Ramos (cell line): Measurements from ENCODE around the gene ALKBH3.

ENCODE experiments used
- in situ Hi-C: fragments of 300-500 bp; cut with MboI; formaldehyde crosslinking; loops from one replicate; pipeline ENCODE4 v1.14.3; 2022; ENCODE audit warnings: low sequenced_read_pairs; ENCODE audit not compliant: unreplicated experiment

ALKBH3 gene

DNA sequence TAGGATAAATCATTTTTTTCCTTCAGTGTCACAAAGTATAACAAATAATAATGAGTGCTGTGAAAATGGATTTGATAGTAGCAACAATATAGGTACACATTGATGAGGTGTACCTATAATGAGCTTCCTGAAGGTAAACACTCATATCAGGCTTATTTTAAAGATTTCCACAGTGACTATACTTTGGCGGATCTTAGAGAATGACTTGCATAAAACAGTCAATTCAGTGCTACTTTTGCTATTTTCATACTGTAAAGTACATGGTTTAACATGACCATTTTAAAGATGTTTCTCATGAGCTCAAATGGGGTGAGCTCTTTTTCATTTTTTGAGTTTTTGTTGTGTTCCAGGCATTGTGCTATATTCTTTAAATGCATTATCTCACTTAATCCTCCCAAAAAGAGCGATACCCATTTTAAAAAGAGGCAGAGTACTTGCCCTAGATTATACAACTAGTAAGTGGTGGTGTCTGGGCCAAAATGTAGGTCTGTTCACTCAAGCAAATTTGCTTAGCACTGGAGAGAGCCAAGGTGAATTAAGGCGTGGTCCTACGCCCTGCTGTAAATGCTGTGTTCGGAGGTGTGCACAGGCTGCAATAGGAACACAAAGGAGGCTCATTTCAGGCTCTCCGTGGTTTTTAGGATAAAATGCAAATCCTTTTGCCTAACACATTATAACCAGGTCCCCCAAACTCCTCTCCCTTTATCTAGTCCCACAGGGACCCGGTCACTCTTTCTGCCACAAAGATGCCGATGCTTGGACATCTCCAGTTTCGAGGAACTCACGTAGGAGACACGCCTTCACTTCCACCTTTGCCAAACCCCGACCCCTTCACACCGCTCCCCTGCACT lies 617 bp upstream of the ALKBH3 start:
- in situ Hi-C loops: no loop called here

DNA sequence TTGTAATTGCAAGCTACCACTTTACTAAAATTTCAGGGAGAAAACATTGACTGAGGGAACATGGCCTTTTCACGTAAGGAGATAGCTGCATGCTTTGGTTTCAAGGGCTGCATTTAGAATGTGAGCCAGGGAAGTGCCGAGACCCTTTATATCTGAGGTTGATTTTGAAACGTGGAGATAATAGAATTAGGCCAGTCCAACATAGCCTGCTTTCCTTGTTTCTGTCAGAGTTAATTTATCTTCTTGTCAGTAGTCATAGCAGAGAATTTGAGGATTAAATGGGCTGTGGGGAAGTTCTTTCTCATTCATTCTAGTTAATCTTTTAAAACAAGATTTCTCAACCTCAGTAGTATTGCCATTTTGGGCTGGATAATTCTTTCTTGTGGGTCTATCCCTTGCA lies 12.2 kb downstream of the ALKBH3 start:
- in situ Hi-C loops: no loop called here

DNA sequence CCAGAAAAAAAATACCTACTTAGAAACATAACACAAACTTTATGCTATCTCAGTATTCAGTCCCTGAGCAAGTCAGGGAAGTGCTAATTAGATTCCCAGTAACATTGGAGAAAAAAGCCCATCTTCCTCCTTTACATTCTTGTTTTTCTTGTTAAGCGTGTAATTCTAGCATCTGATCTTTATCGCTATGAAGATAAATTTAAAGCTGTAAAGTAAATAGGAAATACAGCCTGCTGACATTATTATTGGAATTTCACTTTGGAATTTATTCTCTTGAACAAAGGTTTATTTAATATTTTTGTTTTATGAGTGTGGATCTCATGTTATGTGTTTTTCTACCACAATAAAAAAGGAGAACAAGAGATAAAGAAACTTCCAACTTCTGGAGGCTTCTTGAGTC lies 13.9 kb downstream of the ALKBH3 start:
- in situ Hi-C loops: no loop called here

DNA sequence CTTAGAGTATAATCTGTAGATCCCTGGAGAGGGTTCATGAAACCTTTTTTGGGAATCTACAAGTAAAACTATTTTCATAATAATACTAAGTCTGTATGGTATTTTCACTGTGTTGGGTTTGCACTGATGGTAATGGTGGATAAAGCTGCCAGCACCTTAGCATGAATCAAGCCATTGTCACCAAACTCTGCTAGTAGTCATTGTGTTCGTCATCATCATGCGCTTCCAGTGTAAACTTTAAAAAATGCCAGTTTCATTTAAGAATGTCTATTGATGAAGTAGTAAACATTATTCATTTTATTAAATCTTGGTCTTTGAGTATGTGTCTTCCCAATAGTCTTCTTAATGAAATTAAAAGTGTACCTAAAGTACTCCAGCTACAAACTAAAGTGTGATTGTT lies 15.0 kb downstream of the ALKBH3 start:
- in situ Hi-C loops: no loop called here

DNA sequence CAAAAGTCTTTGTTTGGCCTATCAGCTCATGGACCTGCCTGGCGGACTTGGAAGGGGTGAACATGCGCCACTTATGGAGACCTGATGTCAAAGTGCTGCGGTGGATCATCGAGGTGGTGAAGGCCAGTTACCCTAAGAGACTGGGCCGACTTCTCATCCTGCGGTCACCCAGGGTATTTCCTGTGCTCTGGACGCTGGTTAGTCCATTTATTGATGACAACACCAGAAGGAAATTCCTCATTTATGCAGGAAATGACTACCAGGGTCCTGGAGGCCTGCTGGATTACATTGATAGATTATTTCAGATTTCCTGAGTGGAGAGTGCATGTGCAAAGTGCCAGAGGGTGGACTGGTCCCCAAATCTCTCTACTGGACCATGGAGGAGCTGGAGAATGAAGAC lies 17.9 kb downstream of the ALKBH3 start:
- in situ Hi-C loops: no loop called here

DNA sequence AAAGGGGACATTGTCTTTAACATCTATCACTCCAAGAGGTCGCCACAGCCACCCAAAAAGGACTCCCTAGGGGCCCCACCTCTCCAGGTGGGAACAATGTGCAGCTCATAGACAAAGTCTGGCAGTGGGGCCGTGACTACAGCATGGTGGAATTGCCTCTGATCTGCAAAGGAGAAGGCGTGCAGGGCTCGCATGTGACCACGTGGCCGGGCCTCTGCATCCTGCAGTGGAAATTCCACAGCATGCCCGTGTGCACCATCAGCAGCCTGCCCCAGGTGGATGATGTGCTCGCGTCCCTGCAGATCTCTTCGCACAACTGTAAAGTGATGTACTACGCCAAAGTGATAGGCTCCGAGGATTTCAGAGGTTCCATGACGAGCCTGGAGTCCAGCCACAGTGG lies 18.5 kb downstream of the ALKBH3 start:
- in situ Hi-C loops: no loop called here

DNA sequence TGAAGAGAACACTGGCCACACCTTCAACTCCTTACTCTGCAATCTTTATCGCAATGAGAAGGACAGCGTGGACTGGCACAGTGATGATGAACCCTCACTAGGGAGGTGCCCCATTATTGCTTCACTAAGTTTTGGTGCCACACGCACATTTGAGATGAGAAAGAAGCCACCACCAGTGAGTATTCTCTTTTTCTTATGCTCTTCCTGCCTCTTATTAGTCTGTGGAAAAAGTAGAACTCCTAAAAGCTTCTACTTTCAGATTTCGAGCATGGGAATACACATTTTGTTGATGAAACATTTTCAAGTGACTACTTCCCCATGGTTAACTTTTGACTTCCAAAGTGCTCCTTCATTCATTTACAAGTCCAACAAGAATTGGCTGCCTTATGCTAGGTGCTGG lies 20.9 kb downstream of the ALKBH3 start:
- in situ Hi-C loops: no loop called here

DNA sequence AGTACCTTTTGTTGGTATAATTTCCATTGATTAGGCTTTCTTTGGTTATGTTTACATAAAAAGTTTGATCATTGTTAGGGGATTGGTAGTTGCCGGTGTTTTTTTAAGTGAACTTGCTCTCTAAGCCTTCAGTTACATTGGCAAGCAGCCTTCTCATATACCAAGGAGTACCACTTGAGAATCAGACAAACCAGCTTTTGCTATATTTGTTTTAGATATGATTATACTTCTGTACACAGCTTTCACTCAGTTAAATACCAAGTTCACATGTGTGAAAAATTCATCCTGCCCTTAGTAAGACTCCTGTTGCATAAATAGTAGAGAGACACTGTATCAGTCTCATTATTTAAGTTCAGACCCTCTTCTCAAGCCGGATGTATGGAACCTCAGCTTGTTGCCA lies 22.4 kb downstream of the ALKBH3 start:
- in situ Hi-C loops: no loop called here

DNA sequence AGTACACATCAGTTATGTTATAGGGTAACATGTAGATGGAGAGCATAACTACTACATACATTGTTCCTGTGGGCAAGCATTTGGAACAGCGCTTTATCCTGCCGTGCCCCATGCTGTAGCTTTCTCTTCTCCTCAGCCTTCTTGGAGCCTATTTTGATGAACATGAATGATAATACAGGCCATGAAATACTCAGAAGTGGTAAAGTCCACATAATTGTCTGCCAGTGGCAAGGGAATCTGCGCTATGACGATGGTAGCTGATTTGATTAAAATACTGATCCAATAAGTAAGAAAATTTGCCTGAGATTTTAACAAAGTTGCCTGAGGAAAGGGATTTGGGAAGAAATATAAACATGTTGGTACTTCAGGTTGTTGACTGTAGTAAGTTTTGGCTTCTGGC lies 23.3 kb downstream of the ALKBH3 start:
- in situ Hi-C loops: no loop called here

DNA sequence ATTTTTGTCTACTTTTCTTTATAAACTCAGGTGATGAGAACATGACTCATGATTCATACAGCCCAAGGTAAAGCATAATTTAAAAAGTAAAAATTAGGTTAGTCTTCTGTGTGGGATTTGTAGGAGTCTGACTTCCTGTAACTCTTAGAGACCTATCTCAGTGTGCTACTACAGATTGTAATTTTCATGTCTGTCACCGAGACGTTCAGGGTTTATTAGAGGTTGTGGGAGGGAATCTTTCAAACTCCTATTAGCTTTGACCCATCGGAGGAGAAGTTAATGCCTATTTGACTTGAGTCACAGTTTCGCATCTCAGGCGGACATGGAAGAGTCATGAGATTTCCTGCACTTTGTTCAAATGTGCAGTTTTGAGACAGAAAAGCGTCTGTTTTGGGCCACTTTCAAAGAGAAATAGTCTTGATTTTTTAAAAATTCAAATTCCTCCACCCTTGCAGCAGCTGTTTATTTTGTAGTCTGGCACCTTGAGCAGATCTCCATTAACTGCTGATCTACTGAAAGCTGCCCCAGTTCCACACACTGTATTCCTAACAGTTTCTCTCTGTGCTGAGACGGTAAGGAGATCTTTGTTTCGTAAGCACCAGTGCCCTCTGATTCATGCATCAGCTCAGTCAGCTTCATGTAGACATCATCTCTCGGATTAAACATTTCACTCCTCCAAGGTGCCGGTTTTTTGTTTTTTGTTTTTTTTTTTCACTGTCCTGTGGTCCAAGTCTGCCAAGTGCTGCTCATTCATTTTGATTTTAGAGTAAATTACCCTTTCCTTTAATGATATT lies 24.3 kb downstream of the ALKBH3 start:
- in situ Hi-C loops: no loop called here

DNA sequence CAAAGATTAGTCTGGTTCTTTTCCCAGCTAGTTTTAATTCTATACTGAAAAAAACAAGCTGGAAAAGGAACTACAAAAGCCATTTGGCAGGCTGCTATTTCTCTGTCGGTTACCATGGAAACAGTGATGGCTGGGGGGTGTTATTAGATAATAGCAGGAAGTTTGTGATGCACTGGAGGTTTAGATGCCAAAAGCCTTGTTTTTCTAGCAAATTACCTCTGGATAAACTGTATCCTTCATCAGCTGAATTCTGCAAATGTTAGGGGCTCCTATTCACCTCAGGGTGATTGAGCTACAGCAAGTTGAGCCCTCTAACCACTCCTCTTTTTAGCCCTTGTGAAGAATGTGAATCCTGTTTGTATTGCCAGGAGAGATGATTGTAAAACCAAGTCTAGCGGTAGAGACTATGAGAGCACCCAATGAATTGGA lies 25.2 kb downstream of the ALKBH3 start:
- in situ Hi-C loops: no loop called here

DNA sequence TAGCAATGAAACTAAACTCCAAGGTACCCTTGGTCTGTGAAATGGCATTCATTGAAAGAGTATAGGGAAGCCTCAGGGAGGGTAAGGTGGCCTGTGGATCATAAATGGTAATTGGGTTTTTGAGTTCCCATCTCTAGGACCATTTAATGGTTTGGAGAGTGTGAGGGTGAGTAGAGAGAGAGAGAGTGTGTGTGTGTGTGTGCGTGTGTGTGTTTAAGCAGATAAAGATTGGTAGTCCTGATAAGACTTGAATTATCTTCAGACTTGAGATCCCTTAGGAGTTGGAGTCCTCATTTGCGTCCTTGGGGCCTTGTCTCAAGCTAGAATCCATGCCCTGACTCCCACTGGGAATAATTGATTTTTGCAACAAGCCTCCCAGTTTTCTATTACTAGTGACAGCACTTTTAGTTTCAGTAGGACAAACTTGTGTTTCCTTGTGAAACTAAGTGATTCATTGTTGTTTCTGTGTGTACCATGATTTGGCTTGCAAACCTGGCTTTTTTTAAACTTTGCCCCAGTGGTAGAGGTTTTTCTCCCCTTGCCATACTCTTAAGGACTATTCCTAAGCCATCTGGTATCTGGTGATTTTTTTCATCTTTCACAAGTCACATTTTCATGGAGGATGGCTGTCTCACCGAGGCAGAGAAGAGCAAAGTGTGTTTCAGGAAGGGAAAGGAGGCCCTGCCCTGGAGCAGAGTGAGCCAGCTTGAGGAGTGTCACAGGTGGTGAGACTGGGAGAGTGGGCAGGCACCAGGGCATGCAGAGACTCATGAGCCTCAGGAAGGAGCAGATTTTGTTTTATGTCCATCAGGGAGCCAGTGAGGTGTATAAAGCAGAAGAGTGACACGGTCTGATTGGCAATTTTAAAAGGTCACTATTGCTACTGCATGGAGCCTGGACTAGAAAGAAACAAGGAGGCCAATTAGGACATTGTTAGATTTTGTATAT lies 26.7 kb downstream of the ALKBH3 start:
- in situ Hi-C loops: no loop called here

DNA sequence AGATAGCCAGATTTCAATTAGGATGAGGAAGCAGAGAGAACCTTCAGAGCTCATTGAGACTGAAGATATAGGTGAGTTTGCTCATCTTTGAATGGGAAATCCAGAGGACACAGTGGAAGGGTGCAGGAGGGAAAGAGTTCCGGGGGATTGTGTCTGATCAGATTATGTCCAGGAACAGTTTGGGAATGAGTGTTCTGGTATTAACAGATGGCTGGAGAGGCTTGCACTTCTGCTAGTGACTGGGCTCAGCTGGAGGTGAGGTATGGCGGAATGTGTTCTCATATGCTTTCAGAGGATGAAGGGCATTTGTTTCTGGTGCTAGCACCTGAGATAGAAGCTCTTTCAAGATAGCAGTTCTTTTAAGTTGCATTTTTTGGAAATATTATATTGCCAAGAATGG lies 27.6 kb downstream of the ALKBH3 start:
- in situ Hi-C loops: no loop called here

DNA sequence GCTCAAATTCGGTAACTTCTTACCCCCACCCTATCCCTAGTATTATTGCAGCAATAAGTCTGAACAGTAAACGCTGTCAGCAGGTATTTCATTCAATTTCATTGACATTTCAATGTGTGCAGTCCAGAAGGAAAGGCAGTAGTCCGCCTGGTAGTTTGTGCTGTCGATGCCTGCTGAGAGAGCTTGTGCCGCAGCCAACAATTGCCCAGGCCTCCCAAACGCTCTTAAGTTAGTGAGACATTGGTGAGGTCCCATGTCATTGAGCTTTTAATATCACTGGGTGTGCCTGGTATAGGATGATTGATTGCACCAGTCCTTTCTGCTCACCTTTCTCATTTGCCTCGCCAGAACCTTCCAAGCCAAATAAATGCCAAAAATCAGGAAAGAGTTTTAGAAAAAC lies 28.1 kb downstream of the ALKBH3 start:
- in situ Hi-C loops: no loop called here

DNA sequence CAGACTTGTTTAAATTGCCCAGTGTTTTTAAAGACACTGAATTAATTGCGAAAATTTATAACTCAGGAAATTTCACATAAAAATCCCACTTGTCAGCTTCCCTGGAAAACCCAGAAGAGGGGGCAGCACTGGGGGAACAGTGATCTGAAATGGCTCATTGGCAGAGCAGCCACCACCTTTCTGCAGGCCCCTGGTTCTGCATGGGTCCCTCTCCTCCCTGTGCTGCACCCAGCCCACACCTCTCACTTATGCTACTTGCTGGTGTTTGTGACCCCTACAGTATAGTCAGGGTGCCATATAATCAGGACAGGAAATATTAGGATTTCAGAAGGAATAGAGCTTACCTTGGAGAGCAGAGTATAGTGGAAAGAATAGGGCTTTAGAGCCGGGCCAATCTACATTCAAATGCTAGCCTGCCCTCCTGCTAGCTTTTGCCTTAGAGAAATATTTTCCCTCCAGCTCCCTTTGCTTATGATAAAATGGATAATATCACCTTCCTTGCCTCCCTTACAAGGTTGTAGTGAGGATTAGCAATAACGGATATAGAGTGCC lies 33.3 kb downstream of the ALKBH3 start:
- in situ Hi-C loops: no loop called here

DNA sequence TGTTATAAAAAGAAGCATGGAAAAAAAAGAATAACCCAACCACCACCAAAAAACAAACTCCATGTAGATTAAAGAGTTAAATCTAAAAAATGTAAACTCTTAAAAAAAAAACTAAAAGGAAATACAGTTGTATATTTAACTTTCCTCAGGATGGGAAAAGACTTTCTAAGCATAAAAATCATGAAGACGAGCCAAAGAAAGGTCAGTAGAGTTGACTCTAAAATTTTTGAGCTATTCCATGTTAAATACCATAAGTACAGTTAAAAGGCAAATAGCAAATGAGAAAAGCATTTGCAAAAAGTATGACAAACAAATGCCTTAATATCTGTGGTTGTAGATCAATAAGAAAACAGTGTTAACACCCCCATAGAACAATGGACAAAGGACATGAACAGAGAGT lies 33.8 kb downstream of the ALKBH3 start:
- in situ Hi-C loops: no loop called here

DNA sequence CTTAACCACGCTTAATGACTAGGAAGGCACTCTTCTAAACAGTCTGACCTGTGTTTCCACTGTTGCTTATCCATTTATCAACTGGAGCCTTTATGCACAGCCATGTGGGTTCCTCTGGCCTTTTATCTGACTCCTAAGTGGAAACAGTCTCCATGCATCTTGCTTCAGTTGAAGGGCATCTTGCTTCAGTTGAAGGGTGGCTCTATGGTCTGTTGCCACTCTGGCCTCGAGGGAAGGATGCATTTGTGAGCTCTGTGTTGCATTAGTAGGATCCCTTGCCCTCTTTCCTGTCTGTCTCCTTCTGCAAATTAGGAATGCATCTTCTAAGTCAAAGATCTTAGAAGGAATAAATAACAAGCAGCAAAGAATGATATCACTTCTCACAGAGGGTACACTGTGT lies 36.0 kb downstream of the ALKBH3 start:
- in situ Hi-C loops: no loop called here

DNA sequence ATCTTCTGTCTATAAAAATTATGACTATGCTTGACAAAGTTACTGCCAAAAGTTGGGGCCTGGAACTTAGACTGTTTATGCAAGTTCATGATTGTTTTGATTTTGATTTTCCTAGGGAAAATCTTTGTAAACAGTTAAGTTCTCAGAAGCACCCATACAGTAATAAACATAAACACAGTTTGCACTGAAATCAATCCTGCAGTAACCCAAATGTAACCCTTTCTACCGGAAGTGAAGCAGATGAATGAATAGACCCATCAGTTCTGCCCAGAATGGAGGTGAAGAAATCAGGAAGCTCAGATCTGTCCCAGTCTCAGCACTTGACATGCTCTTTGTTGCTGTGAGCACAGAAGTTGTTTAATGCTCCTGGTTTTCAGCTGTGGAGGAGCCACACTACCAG lies 37.2 kb downstream of the ALKBH3 start:
- in situ Hi-C loops: no loop called here

DNA sequence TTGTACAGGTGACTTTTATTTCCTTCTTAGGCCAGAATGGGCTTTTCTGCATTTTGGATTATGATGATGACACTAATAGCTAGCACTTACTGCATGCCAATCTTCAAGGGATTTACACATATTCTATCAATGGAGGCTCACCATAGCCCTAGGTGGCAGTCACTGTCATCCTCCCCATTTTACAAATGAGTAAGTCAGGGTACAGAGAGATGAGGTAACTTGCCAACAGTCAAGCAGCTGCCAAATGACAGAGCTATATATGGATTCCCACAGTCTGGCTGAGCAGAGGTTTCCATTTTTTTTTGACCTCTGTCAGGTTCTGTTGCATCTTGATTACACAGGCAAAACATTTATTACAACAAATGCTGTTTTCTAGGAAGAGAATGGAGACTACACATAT lies 38.0 kb downstream of the ALKBH3 start:
- in situ Hi-C loops: no loop called here

DNA sequence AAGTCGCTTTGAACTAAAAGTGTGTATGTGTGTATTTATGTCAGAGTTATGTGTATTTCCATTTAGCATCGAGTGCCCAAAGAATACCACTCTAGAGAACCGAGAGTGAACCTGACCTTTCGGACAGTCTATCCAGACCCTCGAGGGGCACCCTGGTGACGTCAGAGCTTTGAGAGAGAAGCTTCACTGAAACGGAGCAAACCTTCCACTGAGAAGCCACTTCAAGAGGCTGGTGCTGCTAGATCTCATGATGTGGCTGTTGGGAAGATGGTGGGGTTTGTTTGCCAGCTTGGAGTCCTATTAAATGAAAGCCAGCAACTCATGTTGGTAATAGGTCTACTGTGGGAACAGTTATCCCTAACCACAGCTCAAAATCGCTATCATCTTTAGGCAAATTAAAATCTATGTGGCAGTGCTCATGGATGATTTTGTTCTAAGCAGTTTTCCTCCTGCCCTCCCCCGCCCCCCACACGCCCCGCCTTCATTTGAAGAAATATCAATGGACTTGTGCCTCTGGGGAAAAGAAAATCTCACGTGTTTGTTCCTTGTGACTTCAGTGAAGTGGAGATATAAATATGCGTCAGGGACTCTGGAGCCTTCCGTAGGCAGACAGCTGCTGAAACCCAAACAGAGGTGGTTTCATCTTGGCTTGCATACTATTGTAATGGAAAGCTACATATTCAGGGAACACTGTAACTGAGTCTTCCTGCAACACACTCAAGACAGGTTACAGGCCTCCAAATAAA lies 39.4 kb downstream of the ALKBH3 start:
- in situ Hi-C loops: no loop called here
